IMR-90 (cell line): ENCODE results near the gene NKX6-2. TPM values are rescaled to one million over a fixed set of nuclear protein-coding genes. Genes with fewer than 3 reads are reported as not detected.

ENCODE experiments used
- ATAC-seq: fragments of 200-7000 bp; cut with Tn5 transposase; 2 replicates; pipeline ENCODE4 v1.9.1; 2020; ENCODE audit warnings: low read depth, mild to moderate bottlenecking, moderate library complexity
- BruUV-seq: library from RNA; stranded (reverse); fragments of 400-500 nt; replicated peaks from 2 replicates; lab custom pipeline; 2021; lab: Mats Ljungman, UMichigan
- CTCF ChIA-PET: fragments of 300-600 bp; formaldehyde crosslinking; extraction: SDS; loops from one replicate; lab custom pipeline; 2021; ENCODE audit warnings: antibody characterized with exemption; lab: Yijun Ruan, JAX
- POLR2A ChIA-PET: fragments of 300-600 bp; sonication (Branson Sonifier 250); formaldehyde crosslinking; loops from one replicate; lab custom pipeline; 2022; ENCODE audit warnings: antibody characterized with exemption; ENCODE audit not compliant: unreplicated experiment; lab: Charles Lee
- DNase-seq: peaks from one replicate; pipeline ENCODE4 v3.0.0; 2013
- H2AFZ ChIP-seq: replicated peaks from 2 replicates; pipeline ENCODE3; 2013; ENCODE audit warnings: low read length, mild to moderate bottlenecking; ENCODE audit not compliant: poor library complexity
- H2AK5ac ChIP-seq: 2 replicates; pipeline ENCODE4 v1.6.1; 2013; ENCODE audit warnings: low read depth, low read length, inconsistent platforms
- H2AK9ac ChIP-seq: replicated peaks from 2 replicates; pipeline ENCODE3; 2013; ENCODE audit warnings: mild to moderate bottlenecking, low read depth, low read length, moderate library complexity; ENCODE audit not compliant: poor library complexity
- H2BK120ac ChIP-seq: 2 replicates; pipeline ENCODE4 v1.6.1; 2013; ENCODE audit warnings: low read depth, low read length, inconsistent platforms
- H2BK15ac ChIP-seq: 3 replicates; pipeline ENCODE4 v1.6.1; 2013; ENCODE audit warnings: low read depth, low read length, inconsistent platforms
- H2BK20ac ChIP-seq: 2 replicates; pipeline ENCODE4 v1.6.1; 2013; ENCODE audit warnings: low read depth, mild to moderate bottlenecking, inconsistent platforms, low read length, moderate library complexity
- H2BK5ac ChIP-seq: 2 replicates; pipeline ENCODE4 v1.6.1; 2013; ENCODE audit warnings: mild to moderate bottlenecking, low read depth, low read length, inconsistent platforms; ENCODE audit not compliant: poor library complexity, severe bottlenecking
- H3K14ac ChIP-seq: replicated peaks from 2 replicates; pipeline ENCODE4 v1.6.1; 2013; ENCODE audit warnings: low read depth, low read length, inconsistent platforms
- H3K18ac ChIP-seq: 2 replicates; pipeline ENCODE4 v1.6.1; 2013; ENCODE audit warnings: low read depth, low read length, control low read depth
- H3K23ac ChIP-seq: 2 replicates; pipeline ENCODE4 v1.6.1; 2013; ENCODE audit warnings: low read depth, low read length, inconsistent platforms
- H3K27ac ChIP-seq: 2 replicates; pipeline ENCODE4 v1.5.1; 2013; ENCODE audit warnings: mild to moderate bottlenecking, control low read depth, low read length; ENCODE audit not compliant: insufficient read depth
- H3K27me3 ChIP-seq: 2 replicates; pipeline ENCODE4 v1.6.1; 2013; ENCODE audit warnings: low read length; ENCODE audit not compliant: control insufficient read depth, insufficient read depth
- H3K36me3 ChIP-seq: 2 replicates; pipeline ENCODE4 v1.6.1; 2013; ENCODE audit warnings: low read length, mixed read lengths; ENCODE audit not compliant: control insufficient read depth, insufficient read depth
- H3K4ac ChIP-seq: 2 replicates; pipeline ENCODE4 v1.6.1; 2013; ENCODE audit warnings: low read depth, low read length, inconsistent platforms
- H3K4me1 ChIP-seq: 2 replicates; pipeline ENCODE4 v1.6.1; 2013; ENCODE audit warnings: low read length, mixed read lengths; ENCODE audit not compliant: control insufficient read depth, insufficient read depth
- H3K4me2 ChIP-seq: 2 replicates; pipeline ENCODE4 v1.6.1; 2013; ENCODE audit warnings: low read depth, mild to moderate bottlenecking, control low read depth, low read length, moderate library complexity
- H3K4me3 ChIP-seq: 2 replicates; pipeline ENCODE4 v1.5.1; 2013; ENCODE audit warnings: low read depth, mild to moderate bottlenecking, control low read depth, low read length, moderate library complexity; ENCODE audit not compliant: insufficient read depth
- H3K56ac ChIP-seq: 2 replicates; pipeline ENCODE4 v1.6.1; 2013; ENCODE audit warnings: low read length, inconsistent platforms; ENCODE audit not compliant: insufficient read depth; ENCODE audit errors: extremely low read depth
- H3K79me1 ChIP-seq, 2 experiments: 2 replicates each; pipeline ENCODE4 v1.6.1; 2013; ENCODE audit warnings: low read length in 2 of 2, inconsistent platforms in 1 of 2, low read depth in 1 of 2
- H3K9ac ChIP-seq: 2 replicates; pipeline ENCODE4 v1.6.1; 2013; ENCODE audit warnings: low read depth, low read length, control low read depth
- H3K9me1 ChIP-seq: 2 replicates; pipeline ENCODE4 v1.6.1; 2013; ENCODE audit warnings: low read length, inconsistent platforms; ENCODE audit not compliant: insufficient read depth
- H3K9me3 ChIP-seq: 2 replicates; pipeline ENCODE4 v1.6.1; 2013; ENCODE audit warnings: low read length; ENCODE audit not compliant: control insufficient read depth, insufficient read depth
- H4K20me1 ChIP-seq: 2 replicates; pipeline ENCODE4 v1.6.1; 2013; ENCODE audit warnings: low read length, inconsistent platforms; ENCODE audit not compliant: insufficient read depth
- H4K5ac ChIP-seq: 2 replicates; pipeline ENCODE4 v1.6.1; 2013; ENCODE audit warnings: mild to moderate bottlenecking, low read depth, low read length, control low read depth
- H4K8ac ChIP-seq, 2 experiments: 2 replicates each; pipeline ENCODE4 v1.6.1; 2013; ENCODE audit warnings: low read depth in 2 of 2, low read length in 2 of 2, control low read depth in 1 of 2, inconsistent platforms in 1 of 2
- H4K91ac ChIP-seq: 2 replicates; pipeline ENCODE4 v1.6.1; 2013; ENCODE audit warnings: low read depth, low read length, inconsistent platforms; ENCODE audit not compliant: insufficient read depth
- CHD1 ChIP-seq: IDR thresholded peaks from 2 replicates; pipeline ENCODE4 v1.6.1; 2012; ENCODE audit warnings: low read depth, low read length, improper control_type of control experiment
- MAFK ChIP-seq: IDR thresholded peaks from 2 replicates; pipeline ENCODE4 v1.6.1; 2012; ENCODE audit warnings: low read depth, low read length, improper control_type of control experiment
- MXI1 ChIP-seq: IDR thresholded peaks from 2 replicates; pipeline ENCODE4 v1.6.1; 2012; ENCODE audit warnings: low read depth, mild to moderate bottlenecking, low read length, moderate library complexity, borderline replicate concordance
- POLR2A ChIP-seq: IDR thresholded peaks from 2 replicates; pipeline ENCODE4 v1.6.1; 2012; ENCODE audit warnings: mild to moderate bottlenecking, low read depth, low read length
- RAD21 ChIP-seq: IDR thresholded peaks from 2 replicates; pipeline ENCODE4 v1.6.1; 2012; ENCODE audit warnings: low read length, improper control_type of control experiment
- SMC3 ChIP-seq: fragments of 150-350 bp; IDR thresholded peaks from 2 replicates; pipeline ENCODE4 v1.6.1; 2016; ENCODE audit warnings: low read depth, mild to moderate bottlenecking, antibody characterized with exemption, low read length, moderate library complexity
- WGBS, 2 experiments: methylation state at CpG; one replicate each; pipeline versions ENCODE4 v1.1.5 to v1.1.7; 2013; ENCODE audit warnings: missing lambda C conversion rate in 2 of 2; ENCODE audit not compliant: insufficient read length in 1 of 2; ENCODE audit errors: extremely low coverage in 2 of 2; 5-methylcytosine and 5-hydroxymethylcytosine counted together
- dilution Hi-C: fragments of 300-500 bp; cut with HindIII; formaldehyde crosslinking; loops from one replicate; pipeline ENCODE4 v1.14.3; 2018; ENCODE audit warnings: low sequenced_read_pairs; ENCODE audit not compliant: unreplicated experiment
- in situ Hi-C: fragments of 300-500 bp; cut with MboI; formaldehyde crosslinking; loops from 3 replicates; pipeline ENCODE4 v1.14.3; 2019; ENCODE audit warnings: low sequenced_read_pairs, inconsistent platforms, mixed read lengths
- intact Hi-C: fragments of 100-400 bp; cut with micrococcal nuclease; formaldehyde crosslinking; loops from 2 replicates; pipeline ENCODE4 v1.10.0; 2022
- polyA plus RNA-seq, 3 experiments: library from polyadenylated mRNA; depleted of rRNA; stranded (reverse); fragments of >200 nt; gene quantifications; 2 replicates each; pipeline ENCODE4 v1.2.3, GENCODE V29; 2012; ENCODE audit warnings: low replicate concordance in 1 of 3
- total RNA-seq: library from RNA; depleted of rRNA; stranded (reverse); fragments of >200 nt; gene quantifications from 2 replicates; pipeline ENCODE4 v1.2.3, GENCODE V29; 2012
- TF ChIP-seq, protein P1 (sequence below): conservative IDR thresholded peaks from 2 replicates; pipeline ENCODE4 v1.5.1; 2012; ENCODE audit warnings: mild to moderate bottlenecking, low read depth, low read length, improper control_type of control experiment
- TF ChIP-seq, protein P2 (sequence below): fragments of 150-350 bp; IDR thresholded peaks from 2 replicates; pipeline ENCODE4 v1.6.1; 2017; ENCODE audit warnings: mild to moderate bottlenecking, antibody characterized with exemption, low read length, low read depth
- TF ChIP-seq, protein P3 (sequence below): fragments of 150-350 bp; IDR thresholded peaks from 2 replicates; pipeline ENCODE4 v1.6.1; 2016; ENCODE audit warnings: low read depth, mild to moderate bottlenecking, low read length, moderate library complexity, borderline replicate concordance

Gene NKX6-2
- total and polyA plus RNA-seq, 2 of the 4 experiments (the other 2 are of a cell fraction) = not detected

DNA sequence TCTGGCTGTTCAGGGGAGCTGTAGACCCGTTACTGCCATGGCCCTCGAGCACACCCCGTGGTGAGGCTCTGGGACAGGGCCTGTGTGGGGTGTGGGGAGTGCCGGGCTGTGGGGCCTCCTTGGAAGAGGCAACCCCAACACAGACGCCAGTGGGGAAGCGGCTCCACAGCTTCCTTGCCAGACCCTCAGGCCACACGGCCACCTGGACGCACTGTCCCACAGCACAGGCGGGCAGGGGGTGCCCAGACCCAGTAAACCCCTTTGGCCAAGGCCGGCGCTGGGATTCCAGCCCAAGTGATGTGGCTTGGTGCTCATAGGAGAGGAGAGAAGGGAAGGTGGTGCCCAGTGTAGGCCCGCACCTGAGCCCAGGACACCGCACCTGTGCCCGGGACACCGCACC, 12.9 kb upstream of the NKX6-2 start:
- H3K27ac ChIP-seq = no peak overlapping the region
- intact Hi-C loops (no loop called here), in situ Hi-C loops (no loop called here), dilution Hi-C loops (no loop called here)
- no peak overlapping the region for H3K14ac ChIP-seq
- H2AK5ac ChIP-seq = no peak overlapping the region
- H2BK15ac ChIP-seq = no peak overlapping the region
- no peak overlapping the region for H3K23ac ChIP-seq
- POLR2A ChIA-PET = no interaction called here
- no peak overlapping the region for H2AK9ac ChIP-seq
- CTCF ChIA-PET = no interaction called here
- H2BK120ac ChIP-seq = no peak overlapping the region
- H3K56ac ChIP-seq = no peak overlapping the region
- H2AFZ ChIP-seq = no peak overlapping the region
- no peak overlapping the region for H4K91ac ChIP-seq
- no peak for DNase-seq
- no peak overlapping the region for H4K5ac ChIP-seq
- no peak overlapping the region for H3K4me3 ChIP-seq
- no peak overlapping the region for H3K9ac ChIP-seq
- TF ChIP-seq MXI1 (no peak), MAFK (no peak), SMC3 (no peak), RAD21 (no peak), POLR2A (no peak), CHD1 (no peak)
- TF ChIP-seq, protein P1, sequence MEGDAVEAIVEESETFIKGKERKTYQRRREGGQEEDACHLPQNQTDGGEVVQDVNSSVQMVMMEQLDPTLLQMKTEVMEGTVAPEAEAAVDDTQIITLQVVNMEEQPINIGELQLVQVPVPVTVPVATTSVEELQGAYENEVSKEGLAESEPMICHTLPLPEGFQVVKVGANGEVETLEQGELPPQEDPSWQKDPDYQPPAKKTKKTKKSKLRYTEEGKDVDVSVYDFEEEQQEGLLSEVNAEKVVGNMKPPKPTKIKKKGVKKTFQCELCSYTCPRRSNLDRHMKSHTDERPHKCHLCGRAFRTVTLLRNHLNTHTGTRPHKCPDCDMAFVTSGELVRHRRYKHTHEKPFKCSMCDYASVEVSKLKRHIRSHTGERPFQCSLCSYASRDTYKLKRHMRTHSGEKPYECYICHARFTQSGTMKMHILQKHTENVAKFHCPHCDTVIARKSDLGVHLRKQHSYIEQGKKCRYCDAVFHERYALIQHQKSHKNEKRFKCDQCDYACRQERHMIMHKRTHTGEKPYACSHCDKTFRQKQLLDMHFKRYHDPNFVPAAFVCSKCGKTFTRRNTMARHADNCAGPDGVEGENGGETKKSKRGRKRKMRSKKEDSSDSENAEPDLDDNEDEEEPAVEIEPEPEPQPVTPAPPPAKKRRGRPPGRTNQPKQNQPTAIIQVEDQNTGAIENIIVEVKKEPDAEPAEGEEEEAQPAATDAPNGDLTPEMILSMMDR = no peak
- TF ChIP-seq, protein P2, sequence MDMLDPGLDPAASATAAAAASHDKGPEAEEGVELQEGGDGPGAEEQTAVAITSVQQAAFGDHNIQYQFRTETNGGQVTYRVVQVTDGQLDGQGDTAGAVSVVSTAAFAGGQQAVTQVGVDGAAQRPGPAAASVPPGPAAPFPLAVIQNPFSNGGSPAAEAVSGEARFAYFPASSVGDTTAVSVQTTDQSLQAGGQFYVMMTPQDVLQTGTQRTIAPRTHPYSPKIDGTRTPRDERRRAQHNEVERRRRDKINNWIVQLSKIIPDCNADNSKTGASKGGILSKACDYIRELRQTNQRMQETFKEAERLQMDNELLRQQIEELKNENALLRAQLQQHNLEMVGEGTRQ = no peak
- TF ChIP-seq, protein P3, sequence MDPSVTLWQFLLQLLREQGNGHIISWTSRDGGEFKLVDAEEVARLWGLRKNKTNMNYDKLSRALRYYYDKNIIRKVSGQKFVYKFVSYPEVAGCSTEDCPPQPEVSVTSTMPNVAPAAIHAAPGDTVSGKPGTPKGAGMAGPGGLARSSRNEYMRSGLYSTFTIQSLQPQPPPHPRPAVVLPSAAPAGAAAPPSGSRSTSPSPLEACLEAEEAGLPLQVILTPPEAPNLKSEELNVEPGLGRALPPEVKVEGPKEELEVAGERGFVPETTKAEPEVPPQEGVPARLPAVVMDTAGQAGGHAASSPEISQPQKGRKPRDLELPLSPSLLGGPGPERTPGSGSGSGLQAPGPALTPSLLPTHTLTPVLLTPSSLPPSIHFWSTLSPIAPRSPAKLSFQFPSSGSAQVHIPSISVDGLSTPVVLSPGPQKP = no peak
- no peaks in the 10 kb centered on the region for H3K79me1 ChIP-seq
- H2BK5ac ChIP-seq = no peak overlapping the region
- no peak for ATAC-seq
- no peak overlapping the region for H2BK20ac ChIP-seq
- H3K4ac ChIP-seq = no peak overlapping the region
- H3K18ac ChIP-seq = no peak overlapping the region
- H3K9me3 ChIP-seq = peaks cover 5% of the 10 kb centered on the region
- H3K4me1 ChIP-seq = no peaks in the 10 kb centered on the region
- H4K20me1 ChIP-seq = no peaks in the 10 kb centered on the region
- WGBS, 2 experiments = no CpG with 5 or more reads among the region's 15 CpGs
- no peak overlapping the region for H4K8ac ChIP-seq
- no TSS peak for BruUV-seq
- H3K27me3 ChIP-seq = peaks cover 13% of the 10 kb centered on the region; the same call in 1 of the 2 replicates
- no peak overlapping the region for H3K4me2 ChIP-seq
- H3K36me3 ChIP-seq = no peaks in the 10 kb centered on the region
- no peaks in the 10 kb centered on the region for H3K9me1 ChIP-seq
